Mucosa of rectum (tissue), 2 donors: ENCODE results near the gene MMP28.

Experiments
- H3K27ac ChIP-seq, 2 donors: one replicate each; pipeline ENCODE4 v1.7.0; 2013; ENCODE audit warnings: inconsistent platforms in 2 of 2, low read depth in 2 of 2, low read length in 2 of 2
- H3K27me3 ChIP-seq, 2 donors: one replicate each; pipeline ENCODE4 v1.7.0; 2013; ENCODE audit warnings: low read length in 2 of 2; ENCODE audit not compliant: control insufficient read depth in 2 of 2, insufficient read depth in 2 of 2
- H3K36me3 ChIP-seq, 2 donors: one replicate each; pipeline ENCODE4 v1.7.0; 2013; ENCODE audit warnings: low read length in 2 of 2; ENCODE audit not compliant: control insufficient read depth in 2 of 2, insufficient read depth in 2 of 2
- H3K4me1 ChIP-seq, 2 donors: one replicate each; pipeline ENCODE4 v1.7.0; 2013; ENCODE audit warnings: low read length in 2 of 2, mild to moderate bottlenecking in 1 of 2; ENCODE audit not compliant: control insufficient read depth in 2 of 2, insufficient read depth in 2 of 2
- H3K4me3 ChIP-seq, 2 donors: one replicate each; pipeline ENCODE4 v1.7.0; 2013; ENCODE audit warnings: low read length in 2 of 2
- H3K9ac ChIP-seq, 2 donors: one replicate each; pipeline ENCODE4 v1.7.0; 2013; ENCODE audit warnings: low read length in 2 of 2, low read depth in 1 of 2, mild to moderate bottlenecking in 1 of 2
- H3K9me3 ChIP-seq, 2 donors: one replicate each; pipeline ENCODE4 v1.7.0; 2013; ENCODE audit warnings: low read length in 2 of 2; ENCODE audit not compliant: control insufficient read depth in 2 of 2
- donor health status: healthy.
- donor health status: Normal muscosa, but diverticular disease.

Gene MMP28

GRCh38 chr17:35799942-35800341, 4.5 kb upstream of the MMP28 start:
- H3K27me3 ChIP-seq, result peaks cover 0 to 3% of the 10 kb centered on the region in 2 donors
- H3K9me3 ChIP-seq, result no peaks in the 10 kb centered on the region
- peak overlapping the region; percentile 41 to 45 for H3K27ac ChIP-seq
- no peak overlapping the region for H3K9ac ChIP-seq
- H3K36me3 ChIP-seq, result no peaks in the 10 kb centered on the region
- H3K4me3 ChIP-seq, result no peak overlapping the region
- peaks cover 18 to 38% of the 10 kb centered on the region in 2 donors for H3K4me1 ChIP-seq

GRCh38 chr17:35797918-35798317, 2.5 kb upstream of the MMP28 start:
- Histone ChIP-seq H3K27ac (no peak overlapping the region), H3K36me3 (no peaks in the 10 kb centered on the region), H3K4me3 (no peak overlapping the region), H3K9me3 (no peaks in the 10 kb centered on the region), H3K27me3 (peaks cover 0 to 7% of the 10 kb centered on the region in 2 donors), H3K4me1 (peaks cover 24 to 49% of the 10 kb centered on the region in 2 donors), H3K9ac (no peak overlapping the region)

DNA sequence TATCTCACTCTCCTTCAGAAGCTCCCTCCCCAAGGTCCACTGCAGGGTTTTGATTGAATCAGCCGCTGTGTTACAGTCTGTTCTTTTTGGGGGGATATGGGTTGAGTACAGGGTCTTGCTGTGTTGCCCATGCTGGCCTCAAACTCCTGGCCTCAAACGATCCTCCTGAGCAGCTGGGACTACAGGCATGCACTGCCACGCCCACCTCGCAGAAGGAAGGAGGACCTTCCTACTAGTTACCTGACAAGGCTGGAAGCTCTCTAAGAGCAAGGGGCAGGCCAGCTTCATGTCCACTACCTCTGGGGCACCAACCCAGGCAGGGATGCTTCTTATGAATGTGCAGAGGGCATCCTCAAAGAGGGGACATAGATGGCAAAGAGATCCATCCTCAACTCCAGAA, 1.9 kb upstream of the MMP28 start:
- Histone ChIP-seq H3K36me3 (no peaks in the 10 kb centered on the region), H3K27ac (no peak overlapping the region), H3K27me3 (peaks cover 0 to 7% of the 10 kb centered on the region in 2 donors), H3K4me3 (no peak overlapping the region), H3K4me1 (peaks cover 24 to 54% of the 10 kb centered on the region in 2 donors), H3K9me3 (no peaks in the 10 kb centered on the region), H3K9ac (no peak overlapping the region)

DNA sequence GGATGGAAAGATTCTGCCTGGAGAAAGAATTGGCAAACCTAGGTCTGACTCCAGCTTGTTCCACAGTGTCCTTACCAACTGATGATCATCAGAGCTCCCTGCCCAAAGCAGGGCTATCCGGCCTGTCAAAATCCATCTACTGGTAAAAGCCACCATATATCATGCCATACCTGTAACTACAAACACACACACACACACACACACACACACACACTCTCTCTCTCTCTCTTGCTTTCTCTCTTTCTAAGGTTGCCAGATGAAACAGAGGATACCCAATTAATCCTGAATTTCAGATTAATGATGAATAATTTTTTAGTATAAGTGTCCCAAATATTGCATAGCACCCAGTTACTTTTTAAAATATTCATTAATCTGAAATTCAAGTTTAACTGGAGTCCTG, 1.5 kb upstream of the MMP28 start:
- no peaks in the 10 kb centered on the region for H3K9me3 ChIP-seq
- peaks cover 0 to 7% of the 10 kb centered on the region in 2 donors for H3K27me3 ChIP-seq
- H3K9ac ChIP-seq, result no peak overlapping the region
- no peak overlapping the region for H3K27ac ChIP-seq
- no peak overlapping the region for H3K4me3 ChIP-seq
- peaks cover 23 to 56% of the 10 kb centered on the region in 2 donors for H3K4me1 ChIP-seq
- H3K36me3 ChIP-seq, result no peaks in the 10 kb centered on the region

- Histone ChIP-seq H3K4me1 (peaks cover 15 to 55% of the 10 kb centered on the region in 2 donors), H3K27me3 (peaks cover 0 to 7% of the 10 kb centered on the region in 2 donors), H3K27ac (peak overlapping the region; percentile 82 to 90)
Measured at GRCh38 chr17:35795871-35796265, 427 bp upstream of the MMP28 start.

DNA sequence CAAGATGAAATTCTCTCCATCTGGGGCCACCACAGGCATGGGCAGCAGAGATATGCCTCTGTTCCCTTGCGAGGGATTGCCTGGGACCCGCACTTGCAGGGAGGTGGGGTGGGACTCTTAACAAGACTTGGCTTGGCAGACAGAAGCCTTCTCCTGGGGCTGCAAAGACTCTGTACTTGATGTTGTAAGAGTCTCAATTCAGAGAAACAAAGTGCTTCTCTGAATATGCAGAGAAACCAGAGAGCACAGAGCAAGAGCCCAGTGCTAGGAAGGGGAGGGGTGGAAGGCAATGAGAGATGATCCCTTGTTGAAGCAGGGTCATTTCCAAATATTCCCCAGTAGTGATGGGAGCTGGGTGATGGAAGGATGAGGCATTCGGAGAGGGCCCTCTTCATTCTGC, 2.2 kb downstream of the MMP28 start:
- Histone ChIP-seq H3K27ac (no peak overlapping the region), H3K36me3 (no peaks in the 10 kb centered on the region), H3K4me1 (peaks cover 20 to 55% of the 10 kb centered on the region in 2 donors), H3K9me3 (no peaks in the 10 kb centered on the region), H3K4me3 (peak overlapping the region; percentile 30 to 46), H3K27me3 (peaks cover 0 to 7% of the 10 kb centered on the region in 2 donors), H3K9ac (peak overlapping the region in 1 of 2 donors; percentile 36)

More at GRCh38 chr17:35795871-35796265, 427 bp upstream of the MMP28 start:
- H3K4me3 ChIP-seq, result peak overlapping the region; percentile 79 to 83
- H3K9ac ChIP-seq, result peak overlapping the region in 1 of 2 donors; percentile 65
- H3K9me3 ChIP-seq, result no peaks in the 10 kb centered on the region
- H3K36me3 ChIP-seq, result no peaks in the 10 kb centered on the region

- Histone ChIP-seq H3K27ac (no peak overlapping the region), H3K9me3 (no peaks in the 10 kb centered on the region), H3K27me3 (peaks cover 0 to 7% of the 10 kb centered on the region in 2 donors), H3K9ac (no peak overlapping the region), H3K36me3 (no peaks in the 10 kb centered on the region), H3K4me1 (peaks cover 24 to 60% of the 10 kb centered on the region in 2 donors), H3K4me3 (no peak overlapping the region)
Measured at GRCh38 chr17:35791681-35792350, 3.6 kb downstream of the MMP28 start.

GRCh38 chr17:35790841-35791240, 4.6 kb downstream of the MMP28 start:
- Histone ChIP-seq H3K9ac (no peak overlapping the region), H3K27ac (peak overlapping the region in 1 of 2 donors; percentile 28), H3K27me3 (peaks cover 0 to 6% of the 10 kb centered on the region in 2 donors), H3K4me1 (peaks cover 20 to 61% of the 10 kb centered on the region in 2 donors), H3K4me3 (no peak overlapping the region), H3K9me3 (no peaks in the 10 kb centered on the region), H3K36me3 (no peaks in the 10 kb centered on the region)

DNA sequence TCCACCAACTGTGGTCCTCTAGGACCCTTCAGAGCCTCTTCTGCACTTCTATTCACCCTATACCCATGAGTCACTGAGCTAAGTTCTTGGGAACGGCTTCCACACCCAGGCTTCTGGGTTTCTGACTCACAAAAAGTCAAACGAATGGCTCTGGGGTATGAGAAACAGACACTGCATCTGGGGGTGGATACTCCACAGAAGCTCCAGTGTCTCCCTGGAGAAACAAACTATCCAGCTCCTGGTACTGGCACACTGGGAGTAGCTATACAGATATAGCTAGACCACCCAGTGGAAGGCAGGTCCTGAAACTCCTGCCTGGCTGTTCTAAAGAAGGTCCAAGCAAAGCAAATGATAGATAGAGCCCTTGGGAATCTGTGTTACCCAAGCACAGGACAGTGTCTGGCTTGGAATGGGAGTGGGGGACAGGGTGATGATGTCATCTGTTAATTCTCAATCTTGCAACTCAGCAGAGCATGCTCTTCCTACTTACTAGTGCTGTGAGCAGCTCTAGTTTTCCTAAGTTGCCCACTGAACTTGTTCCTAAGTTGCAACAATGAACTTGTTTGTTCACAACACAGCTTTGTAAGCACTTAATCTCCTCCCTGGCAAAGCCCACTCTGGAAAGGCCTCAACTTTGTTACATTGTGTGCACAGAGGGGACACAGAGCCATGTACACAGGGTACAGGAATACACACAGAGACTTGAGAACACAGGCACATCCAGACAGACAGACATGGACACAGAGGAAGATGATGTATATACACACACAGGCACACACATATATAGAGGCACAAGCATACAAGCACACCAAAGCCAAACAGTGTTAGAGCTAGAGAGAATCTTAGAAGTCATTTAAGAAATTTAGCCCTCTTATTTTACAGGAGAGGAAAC, 6.7 kb downstream of the MMP28 start:
- no peak overlapping the region for H3K4me3 ChIP-seq
- H3K4me1 ChIP-seq, result peaks cover 19 to 66% of the 10 kb centered on the region in 2 donors
- no peaks in the 10 kb centered on the region for H3K36me3 ChIP-seq
- H3K9me3 ChIP-seq, result no peaks in the 10 kb centered on the region
- H3K9ac ChIP-seq, result peak overlapping the region in 1 of 2 donors; percentile 30
- no peaks in the 10 kb centered on the region for H3K27me3 ChIP-seq
- H3K27ac ChIP-seq, result peak overlapping the region; percentile 66 to 79

DNA sequence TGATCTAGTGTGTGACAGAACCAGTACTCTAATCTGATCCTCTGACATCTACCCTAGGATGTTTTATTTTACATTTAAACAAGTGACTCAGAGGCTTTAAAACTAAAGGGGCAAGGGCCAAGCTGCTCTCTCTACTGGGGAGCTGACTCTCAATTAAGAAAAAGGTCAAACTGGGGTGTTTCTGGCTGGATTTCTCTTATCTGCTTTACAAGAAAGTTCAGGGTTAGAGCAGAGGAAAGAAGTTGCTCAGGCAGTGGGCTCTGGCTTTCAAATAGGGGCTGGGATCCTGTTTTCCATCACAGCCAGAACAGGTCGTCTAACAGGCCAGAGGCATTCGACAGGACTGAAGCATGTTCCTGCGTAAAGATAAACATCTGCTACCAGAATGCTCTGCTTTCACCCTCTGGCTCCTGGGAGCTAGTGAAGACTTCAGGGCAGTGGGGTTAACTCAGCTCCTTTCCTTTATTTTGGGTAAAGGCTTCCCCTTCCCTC, 8.5 kb downstream of the MMP28 start:
- peaks cover 24 to 63% of the 10 kb centered on the region in 2 donors for H3K4me1 ChIP-seq
- no peak overlapping the region for H3K4me3 ChIP-seq
- H3K9ac ChIP-seq, result peak overlapping the region in 1 of 2 donors; percentile 37
- peak overlapping the region; percentile 66 to 73 for H3K27ac ChIP-seq
- H3K9me3 ChIP-seq, result no peaks in the 10 kb centered on the region
- H3K27me3 ChIP-seq, result no peaks in the 10 kb centered on the region
- no peaks in the 10 kb centered on the region for H3K36me3 ChIP-seq
